Measurements from ENCODE around the gene EXT2.

EXT2 gene

DNA sequence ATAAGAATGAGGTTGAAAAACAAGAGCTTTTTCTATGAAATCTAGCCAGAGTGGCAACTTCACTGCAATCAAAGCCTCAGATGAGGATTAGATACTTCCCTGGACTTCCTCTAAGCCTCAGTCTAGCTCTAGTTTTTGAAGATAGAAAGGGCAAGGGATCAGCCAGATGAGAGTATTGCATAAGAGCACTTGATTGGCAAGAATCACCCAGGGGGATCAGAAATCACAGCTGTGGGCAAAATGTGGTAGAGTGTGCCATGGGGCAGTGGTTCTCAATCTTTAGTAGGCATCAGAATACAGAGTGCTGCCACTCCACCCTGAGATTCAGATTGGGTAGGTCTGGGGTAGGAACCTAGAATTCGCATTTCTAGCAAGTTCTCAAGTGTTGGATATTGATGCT, 82.4 kb downstream of the EXT2 start:
- TF ChIP-seq, protein P1, sequence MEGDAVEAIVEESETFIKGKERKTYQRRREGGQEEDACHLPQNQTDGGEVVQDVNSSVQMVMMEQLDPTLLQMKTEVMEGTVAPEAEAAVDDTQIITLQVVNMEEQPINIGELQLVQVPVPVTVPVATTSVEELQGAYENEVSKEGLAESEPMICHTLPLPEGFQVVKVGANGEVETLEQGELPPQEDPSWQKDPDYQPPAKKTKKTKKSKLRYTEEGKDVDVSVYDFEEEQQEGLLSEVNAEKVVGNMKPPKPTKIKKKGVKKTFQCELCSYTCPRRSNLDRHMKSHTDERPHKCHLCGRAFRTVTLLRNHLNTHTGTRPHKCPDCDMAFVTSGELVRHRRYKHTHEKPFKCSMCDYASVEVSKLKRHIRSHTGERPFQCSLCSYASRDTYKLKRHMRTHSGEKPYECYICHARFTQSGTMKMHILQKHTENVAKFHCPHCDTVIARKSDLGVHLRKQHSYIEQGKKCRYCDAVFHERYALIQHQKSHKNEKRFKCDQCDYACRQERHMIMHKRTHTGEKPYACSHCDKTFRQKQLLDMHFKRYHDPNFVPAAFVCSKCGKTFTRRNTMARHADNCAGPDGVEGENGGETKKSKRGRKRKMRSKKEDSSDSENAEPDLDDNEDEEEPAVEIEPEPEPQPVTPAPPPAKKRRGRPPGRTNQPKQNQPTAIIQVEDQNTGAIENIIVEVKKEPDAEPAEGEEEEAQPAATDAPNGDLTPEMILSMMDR (IDR thresholded peaks at IDR 0.05), result no peak
- no peak for DNase-seq (ENCODE audit: low spot score)
- Histone ChIP-seq H3K4me3 (no peak overlapping the region), H3K27ac (no peak overlapping the region)

DNA sequence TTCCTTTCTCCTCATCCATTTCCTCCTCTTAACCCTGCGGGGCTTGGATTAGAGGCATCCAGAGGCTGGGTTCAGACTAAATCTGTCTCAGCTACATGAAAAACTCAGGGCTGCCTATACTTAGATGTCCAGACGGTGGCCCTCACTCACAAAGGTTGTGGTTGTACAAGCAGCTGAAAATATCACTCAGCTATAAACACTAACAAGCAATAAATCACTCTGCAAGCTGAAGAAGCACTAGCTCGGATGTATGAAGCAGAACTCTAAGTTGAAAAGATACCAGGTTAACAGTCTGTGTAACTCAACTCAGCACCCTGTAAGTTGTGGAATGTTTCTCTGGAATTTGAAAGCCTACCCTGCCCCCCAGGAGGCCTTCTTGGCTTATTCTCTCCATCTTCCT, 82.9 kb downstream of the EXT2 start:
- TF ChIP-seq, protein P1 (IDR thresholded peaks at IDR 0.05), result no peak
- DNase-seq (ENCODE audit: low spot score), result no peak
- Histone ChIP-seq H3K4me3 (no peak overlapping the region), H3K27ac (no peak overlapping the region)

DNA sequence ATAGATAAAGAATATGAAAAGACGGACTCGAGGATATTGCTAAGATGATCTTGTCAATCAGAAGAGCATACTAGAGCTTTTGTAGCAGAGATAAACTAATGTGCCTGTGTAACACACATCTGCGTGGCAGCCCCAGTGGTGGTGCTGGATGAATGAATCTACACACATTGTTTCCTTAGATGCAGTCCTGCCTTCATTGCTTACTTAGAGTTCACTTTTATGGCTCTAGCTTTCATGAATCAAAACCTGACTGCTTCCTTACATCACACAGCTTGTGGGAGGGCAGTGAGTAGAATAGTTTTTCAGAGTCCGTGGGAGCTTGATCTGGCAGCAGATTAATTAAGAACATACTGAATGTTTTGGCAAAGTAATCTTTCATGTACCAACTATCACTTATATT, 83.7 kb downstream of the EXT2 start:
- TF ChIP-seq, protein P1 (IDR thresholded peaks at IDR 0.05), result no peak
- DNase-seq (ENCODE audit: low spot score), result no peak
- no peak overlapping the region for H3K4me3 ChIP-seq
- H3K27ac ChIP-seq, result no peak overlapping the region

DNA sequence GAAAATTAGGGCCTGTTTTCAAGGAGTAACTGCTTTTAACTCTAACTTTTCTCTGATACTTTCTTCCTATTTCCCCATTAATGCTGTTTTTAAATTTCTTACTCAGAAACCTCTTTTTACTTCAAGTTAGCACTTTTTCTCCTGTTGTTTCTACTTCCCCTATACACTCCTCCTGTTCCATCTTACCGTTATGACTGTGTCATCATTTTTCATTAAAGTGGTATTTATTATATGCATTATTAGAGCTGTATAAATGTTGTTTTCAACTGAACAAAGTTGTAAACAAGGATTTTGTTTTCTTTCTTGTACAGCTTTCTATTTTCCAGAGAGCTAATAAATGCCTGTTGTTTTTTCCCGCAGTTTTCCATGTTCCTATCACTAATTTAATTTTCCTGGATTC, 84.6 kb downstream of the EXT2 start:
- no peak for DNase-seq (ENCODE audit: low spot score)
- TF ChIP-seq, protein P1 (IDR thresholded peaks at IDR 0.05), result no peak
- Histone ChIP-seq H3K4me3 (no peak overlapping the region), H3K27ac (no peak overlapping the region)

DNA sequence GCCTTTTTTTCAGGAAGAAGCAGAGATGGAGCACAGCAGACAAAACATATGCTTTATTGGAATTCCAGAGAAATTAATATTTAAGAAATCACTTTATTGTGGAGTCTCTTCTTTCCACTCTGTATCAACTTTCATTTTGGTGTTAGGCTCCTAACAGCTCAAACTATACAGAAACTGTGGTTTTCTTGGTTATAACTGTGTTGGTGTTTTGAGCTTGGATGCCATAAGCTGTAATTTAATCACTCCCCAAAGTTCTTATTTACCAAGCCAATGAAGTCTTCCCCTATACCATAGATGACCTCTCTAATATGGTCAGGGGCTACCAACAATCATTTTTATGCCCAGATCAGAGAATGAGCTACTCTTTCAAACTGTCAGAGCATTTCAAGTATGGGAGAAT, 90.0 kb downstream of the EXT2 start:
- TF ChIP-seq, protein P1 (IDR thresholded peaks at IDR 0.05), result no peak
- no peak overlapping the region for H3K27ac ChIP-seq
- no peak for DNase-seq (ENCODE audit: low spot score)
- no peak overlapping the region for H3K4me3 ChIP-seq

DNA sequence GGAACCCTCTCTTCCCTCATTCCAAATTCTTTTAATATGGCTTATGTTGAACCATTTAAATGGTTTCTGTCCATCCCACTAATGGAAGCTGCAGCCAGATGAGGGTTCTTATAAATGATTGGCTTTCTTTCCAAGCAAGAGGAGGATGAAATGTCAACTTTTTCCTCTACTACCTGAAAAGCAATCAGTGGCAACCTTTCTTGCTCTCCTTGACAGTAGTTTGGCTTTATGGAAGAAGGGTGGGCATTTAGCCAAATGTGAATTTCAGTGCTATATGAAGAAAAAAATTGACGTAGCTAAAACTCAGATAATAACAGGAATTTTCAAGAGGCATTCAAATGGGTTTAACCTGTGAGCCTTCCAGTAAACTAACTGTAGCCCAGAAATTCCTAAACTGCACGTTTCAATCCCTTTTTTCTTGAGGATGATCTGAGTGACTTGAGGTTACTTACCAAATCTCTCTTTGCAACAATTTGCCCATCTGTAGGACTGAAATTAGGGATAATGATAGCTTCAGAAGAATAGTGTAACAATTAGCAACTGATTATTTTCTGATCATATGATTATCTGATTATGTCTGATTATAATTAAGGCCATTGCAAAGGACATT, 90.9 kb downstream of the EXT2 start:
- Histone ChIP-seq H3K27ac (no peak overlapping the region), H3K4me3 (no peak overlapping the region)
- TF ChIP-seq, protein P1 (IDR thresholded peaks at IDR 0.05), result no peak
- DNase-seq (ENCODE audit: low spot score), result no peak

DNA sequence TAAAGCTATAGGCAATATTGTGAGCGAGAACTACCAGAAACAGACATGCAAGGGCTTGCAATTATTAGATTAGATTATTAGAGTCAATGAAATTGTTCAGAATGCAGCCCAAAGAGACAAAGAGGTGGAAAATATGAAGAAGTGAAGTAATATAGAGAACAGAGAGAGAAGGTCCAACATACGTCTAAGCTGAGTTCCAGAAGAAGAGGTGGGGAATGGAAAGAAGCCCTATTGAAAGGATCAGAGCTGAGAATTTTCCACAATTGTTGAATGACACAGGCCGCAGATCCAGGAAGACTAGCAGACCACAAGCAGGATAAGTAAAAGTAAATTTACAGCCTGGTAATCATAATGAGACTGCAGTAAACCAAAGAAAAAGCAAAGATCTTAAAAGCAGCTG, 93.2 kb downstream of the EXT2 start:
- Histone ChIP-seq H3K4me3 (no peak overlapping the region), H3K27ac (no peak overlapping the region)
- DNase-seq (ENCODE audit: low spot score), result no peak
- TF ChIP-seq, protein P1 (IDR thresholded peaks at IDR 0.05), result no peak

All from coronary artery (tissue), 2 donors.